ENCODE results near the gene MYBL2. TPM values are rescaled to one million over a fixed set of nuclear protein-coding genes. Genes with fewer than 3 reads are reported as not detected.

The MYBL2 gene
- total RNA-seq, 1 experiment from 2014 or later: 159 TPM

GRCh38 chr20:43731469-43731868 is 64.6 kb downstream of the MYBL2 start:
- Histone ChIP-seq H3K27ac (ENCODE audit: insufficient read length, low read depth, low read length) (no peak overlapping the region), H3K27me3 (ENCODE audit: insufficient read depth, low read length) (no peaks in the 10 kb centered on the region), H2BK120ac (ENCODE audit: low read depth, low read length, poor library complexity, severe bottlenecking) (no peak overlapping the region), H2BK12ac (ENCODE audit: insufficient read length, low read depth, low read length) (no peak overlapping the region), H2AFZ (ENCODE audit: low read length) (no peak overlapping the region), H3K23me2 (ENCODE audit: insufficient read length, low read depth, low read length, poor library complexity, severe bottlenecking) (no peaks in the 10 kb centered on the region), H4K20me1 (ENCODE audit: control insufficient read depth, insufficient read depth, insufficient read length) (no peaks in the 10 kb centered on the region), H3K4me2 (ENCODE audit: insufficient read depth, insufficient read length, low read length) (no peak overlapping the region), H3K4ac (ENCODE audit: low read depth, low read length) (no peak overlapping the region), H2BK15ac (ENCODE audit: low read depth, low read length) (no peak overlapping the region), H3K14ac (ENCODE audit: insufficient read depth, low read length) (no peak overlapping the region), H3K9ac (ENCODE audit: extremely low read depth, insufficient read length, low read length) (no peak overlapping the region), H3K23ac (ENCODE audit: insufficient read length, low read depth, low read length) (no peak overlapping the region), H4K8ac (replicated peaks; ENCODE audit: insufficient read length, low read depth, low read length) (no peak overlapping the region), H3K9me3 (ENCODE audit: control insufficient read depth, low read depth, low read length) (no peaks in the 10 kb centered on the region), H2BK5ac (ENCODE audit: insufficient read length, low read length) (no peak overlapping the region), H4K91ac (ENCODE audit: insufficient read length, low read depth, low read length) (no peak overlapping the region), H3K79me2 (ENCODE audit: insufficient read depth, low read length) (no peaks in the 10 kb centered on the region), H2BK20ac (ENCODE audit: low read depth, low read length, poor library complexity, severe bottlenecking) (no peak overlapping the region), H3K56ac (ENCODE audit: insufficient read length, low read depth, low read length) (no peak overlapping the region), H3K79me1 (ENCODE audit: insufficient read depth, low read depth, low read length, poor library complexity, severe bottlenecking) (no peaks in the 10 kb centered on the region), H2AK5ac (ENCODE audit: insufficient read length, low read length) (no peak overlapping the region), H4K5ac (ENCODE audit: insufficient read length, low read depth, low read length) (no peak overlapping the region), H3K18ac (ENCODE audit: insufficient read length, low read depth, low read length) (no peak overlapping the region), H3K4me1 (ENCODE audit: insufficient read depth, low read length) (no peaks in the 10 kb centered on the region; the same call in 1 of the 2 replicates), H3T11ph (ENCODE audit: low read length) (no peak overlapping the region)
- WGBS (ENCODE audit: extremely low coverage, insufficient read length, low lambda C conversion rate): no CpG with 5 or more reads among the region's 7 CpGs
- H3K36me3 Mint-ChIP-seq (ENCODE audit: insufficient read depth in 1 of 3, low read depth in 3 of 3): no peaks in the 10 kb centered on the region
- no peaks in the 10 kb centered on the region for H3K9me3 Mint-ChIP-seq
- H3K4me1 Mint-ChIP-seq: peaks cover 11% of the 10 kb centered on the region in 2 experiments
- DNase-seq: no peak
- no peak for TF ChIP-seq CTCF (conservative IDR thresholded peaks at IDR 0.05)
- H3K4me3 Mint-ChIP-seq: no peak overlapping the region
- peaks cover 2% of the 10 kb centered on the region for H3K27me3 Mint-ChIP-seq (ENCODE audit: low read depth)
- no peak overlapping the region for H3K27ac Mint-ChIP-seq

All from H9 (cell line).